Suprapubic skin (tissue), 4 donors: ENCODE measurements around the gene UBE4B.

Experiments
- POLR2A ChIP-seq, 2 donors: fragments of 450-650 bp; IDR thresholded peaks; one replicate each; pipeline ENCODE4 v1.6.1; 2017; ENCODE audit warnings: antibody characterized with exemption in 2 of 2, mild to moderate bottlenecking in 2 of 2, moderate library complexity in 2 of 2
- POLR2AphosphoS5 ChIP-seq, 3 donors: sonication (generic); formaldehyde crosslinking; IDR thresholded peaks; one replicate each; pipeline ENCODE4 v1.6.1; 2017; ENCODE audit warnings: antibody characterized with exemption in 3 of 3
- TF ChIP-seq, protein P1 (sequence below), 2 donors: fragments of 200-600 bp in 1 of 2; fragments of 450-650 bp in 1 of 2; sonication (generic) in 1 of 2; IDR thresholded peaks; one replicate each; pipeline ENCODE4 v1.5.1; 2016 to 2019; ENCODE audit warnings: antibody characterized with exemption in 2 of 2, mild to moderate bottlenecking in 1 of 2, moderate library complexity in 1 of 2

DNA sequence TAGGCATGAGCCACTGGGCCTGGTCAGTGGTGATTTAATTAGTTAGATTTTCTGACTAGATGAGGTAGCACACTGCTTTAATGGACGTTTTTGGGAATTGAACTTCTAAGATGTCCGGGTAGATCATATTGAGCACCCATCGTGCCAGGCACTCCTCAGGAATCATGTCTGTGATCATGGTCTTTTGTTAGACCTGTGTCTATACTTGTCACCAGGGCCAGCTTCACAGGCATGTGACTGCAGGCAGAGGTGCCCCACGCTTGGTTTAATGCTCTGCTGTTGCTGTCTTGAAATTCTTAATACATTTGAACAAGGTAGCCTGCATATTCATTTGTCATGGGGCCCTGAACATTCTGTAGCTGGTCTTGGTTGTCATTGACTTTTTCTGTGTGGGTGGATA is 19.6 kb downstream of the UBE4B start:
- TF ChIP-seq POLR2AphosphoS5 (IDR thresholded peaks at IDR 0.05): no peak
- TF ChIP-seq, protein P1, sequence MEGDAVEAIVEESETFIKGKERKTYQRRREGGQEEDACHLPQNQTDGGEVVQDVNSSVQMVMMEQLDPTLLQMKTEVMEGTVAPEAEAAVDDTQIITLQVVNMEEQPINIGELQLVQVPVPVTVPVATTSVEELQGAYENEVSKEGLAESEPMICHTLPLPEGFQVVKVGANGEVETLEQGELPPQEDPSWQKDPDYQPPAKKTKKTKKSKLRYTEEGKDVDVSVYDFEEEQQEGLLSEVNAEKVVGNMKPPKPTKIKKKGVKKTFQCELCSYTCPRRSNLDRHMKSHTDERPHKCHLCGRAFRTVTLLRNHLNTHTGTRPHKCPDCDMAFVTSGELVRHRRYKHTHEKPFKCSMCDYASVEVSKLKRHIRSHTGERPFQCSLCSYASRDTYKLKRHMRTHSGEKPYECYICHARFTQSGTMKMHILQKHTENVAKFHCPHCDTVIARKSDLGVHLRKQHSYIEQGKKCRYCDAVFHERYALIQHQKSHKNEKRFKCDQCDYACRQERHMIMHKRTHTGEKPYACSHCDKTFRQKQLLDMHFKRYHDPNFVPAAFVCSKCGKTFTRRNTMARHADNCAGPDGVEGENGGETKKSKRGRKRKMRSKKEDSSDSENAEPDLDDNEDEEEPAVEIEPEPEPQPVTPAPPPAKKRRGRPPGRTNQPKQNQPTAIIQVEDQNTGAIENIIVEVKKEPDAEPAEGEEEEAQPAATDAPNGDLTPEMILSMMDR (IDR thresholded peaks at IDR 0.05): no peak
- no peak for TF ChIP-seq POLR2A (IDR thresholded peaks at IDR 0.05)
